ENCODE measurements around the gene GLYR1. TPM values are rescaled to one million over a fixed set of nuclear protein-coding genes. Genes with fewer than 3 reads are reported as not detected.

The GLYR1 gene
- total RNA-seq, 2 donors from 2014 or later = 57.4 to 60.8 TPM

DNA sequence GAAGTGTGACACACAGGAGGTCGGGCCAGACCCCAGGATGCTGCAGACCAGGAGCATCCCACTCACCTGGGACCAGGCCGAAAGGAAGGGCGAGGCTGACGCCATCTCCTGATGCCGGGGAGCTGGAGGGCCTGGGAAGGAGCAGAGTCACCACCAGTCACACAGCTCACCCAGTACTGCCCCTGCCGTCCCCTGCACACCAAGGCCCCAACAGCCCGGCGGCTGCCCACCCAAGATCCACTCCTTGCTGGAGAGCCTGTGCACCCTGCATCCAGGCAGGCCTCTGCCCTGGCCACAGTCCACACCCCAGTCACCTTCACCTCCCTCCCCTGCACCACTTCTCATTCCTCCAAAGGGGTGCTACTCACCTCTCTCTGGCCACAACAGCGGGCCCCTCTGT, 84.9 kb downstream of the GLYR1 start:
- Histone ChIP-seq H3K36me3 (peaks cover 12 to 24% of the 10 kb centered on the region in 2 donors), H3K27me3 (replicated peaks; ENCODE audit: insufficient read depth) (no peaks in the 10 kb centered on the region), H3K27ac (no peak overlapping the region), H3K4me3 (no peak overlapping the region), H3K9me3 (no peaks in the 10 kb centered on the region), H3K4me1 (replicated peaks) (peaks cover 10% of the 10 kb centered on the region)
- WGBS = 88% methylated on average over 6 of the region's 9 CpGs
- no peak for DNase-seq (ENCODE audit: low spot score)
- TF ChIP-seq, protein P1, sequence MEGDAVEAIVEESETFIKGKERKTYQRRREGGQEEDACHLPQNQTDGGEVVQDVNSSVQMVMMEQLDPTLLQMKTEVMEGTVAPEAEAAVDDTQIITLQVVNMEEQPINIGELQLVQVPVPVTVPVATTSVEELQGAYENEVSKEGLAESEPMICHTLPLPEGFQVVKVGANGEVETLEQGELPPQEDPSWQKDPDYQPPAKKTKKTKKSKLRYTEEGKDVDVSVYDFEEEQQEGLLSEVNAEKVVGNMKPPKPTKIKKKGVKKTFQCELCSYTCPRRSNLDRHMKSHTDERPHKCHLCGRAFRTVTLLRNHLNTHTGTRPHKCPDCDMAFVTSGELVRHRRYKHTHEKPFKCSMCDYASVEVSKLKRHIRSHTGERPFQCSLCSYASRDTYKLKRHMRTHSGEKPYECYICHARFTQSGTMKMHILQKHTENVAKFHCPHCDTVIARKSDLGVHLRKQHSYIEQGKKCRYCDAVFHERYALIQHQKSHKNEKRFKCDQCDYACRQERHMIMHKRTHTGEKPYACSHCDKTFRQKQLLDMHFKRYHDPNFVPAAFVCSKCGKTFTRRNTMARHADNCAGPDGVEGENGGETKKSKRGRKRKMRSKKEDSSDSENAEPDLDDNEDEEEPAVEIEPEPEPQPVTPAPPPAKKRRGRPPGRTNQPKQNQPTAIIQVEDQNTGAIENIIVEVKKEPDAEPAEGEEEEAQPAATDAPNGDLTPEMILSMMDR (IDR thresholded peaks at IDR 0.05) = no peak
- TF ChIP-seq POLR2AphosphoS5 (IDR thresholded peaks at IDR 0.05) (no peak), POLR2A (IDR thresholded peaks at IDR 0.05) (no peak)
- intact Hi-C loops (cut with DNase I) = no loop called here

DNA sequence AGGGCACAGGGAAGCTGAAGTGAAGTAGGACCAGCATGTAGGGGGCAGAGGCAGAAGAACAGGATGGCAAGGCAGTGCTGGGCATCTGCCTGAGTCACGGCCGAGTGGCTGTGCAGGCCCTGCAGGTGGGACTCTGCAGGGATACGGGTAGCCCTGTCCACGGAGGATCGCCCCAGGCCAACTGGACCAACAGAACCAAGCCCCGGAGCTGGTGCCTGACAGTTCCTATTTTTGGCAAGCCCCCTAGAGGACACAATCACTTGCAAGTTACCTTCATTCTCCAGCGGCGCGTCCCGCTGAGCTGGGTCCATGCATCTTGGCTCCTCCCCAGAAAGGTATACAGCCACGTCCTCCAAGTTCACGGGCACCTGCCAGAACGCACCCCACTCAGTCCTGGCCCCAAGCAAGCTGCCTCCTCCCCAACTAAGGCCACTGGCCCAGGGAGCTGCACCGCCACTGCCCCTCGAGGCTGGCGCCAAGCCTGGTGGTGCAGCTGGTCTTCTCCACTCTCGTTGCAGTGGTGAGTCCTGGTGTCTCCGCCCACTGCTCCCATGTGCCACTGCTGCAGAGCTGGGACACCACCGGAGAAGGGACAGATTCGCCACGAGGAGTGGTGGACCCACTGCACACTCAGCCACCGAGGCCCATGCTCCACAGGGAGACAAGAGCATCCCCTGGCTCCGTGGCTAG, 86.7 kb downstream of the GLYR1 start:
- no peak for TF ChIP-seq POLR2AphosphoS5 (IDR thresholded peaks at IDR 0.05)
- TF ChIP-seq, protein P1 (IDR thresholded peaks at IDR 0.05) = no peak
- no peaks in the 10 kb centered on the region for H3K9me3 ChIP-seq
- H3K4me1 ChIP-seq (replicated peaks) = peaks cover 2% of the 10 kb centered on the region
- no peak overlapping the region for H3K4me3 ChIP-seq
- H3K36me3 ChIP-seq = peaks cover 12 to 24% of the 10 kb centered on the region in 2 donors
- WGBS = 89% methylated on average over 22 of the region's 23 CpGs
- intact Hi-C loops (cut with DNase I) = no loop called here
- DNase-seq (ENCODE audit: low spot score) = no peak
- no peak overlapping the region for H3K27ac ChIP-seq
- H3K27me3 ChIP-seq (replicated peaks; ENCODE audit: insufficient read depth) = no peaks in the 10 kb centered on the region

DNA sequence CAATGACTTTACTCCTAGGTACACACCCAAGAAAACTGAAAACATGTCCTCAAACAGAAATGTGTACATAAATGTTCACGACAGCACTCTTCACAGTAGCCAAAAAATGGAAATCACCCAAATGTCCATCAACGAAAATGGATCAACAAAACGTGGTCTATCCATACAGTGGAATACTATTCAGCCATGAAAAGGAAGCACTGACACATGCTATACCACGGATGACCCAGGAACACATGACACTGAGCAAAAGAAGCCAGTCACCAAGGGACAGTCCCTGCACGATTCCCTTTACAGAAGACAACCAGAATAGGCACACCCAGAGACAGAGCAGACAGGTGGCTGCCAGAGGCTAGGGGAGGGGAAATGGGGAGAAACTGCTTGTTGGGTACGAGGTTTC, 91.4 kb downstream of the GLYR1 start:
- WGBS = 84% methylated on average over 6 of the region's 6 CpGs
- H3K4me1 ChIP-seq (replicated peaks) = no peaks in the 10 kb centered on the region
- no peak overlapping the region for H3K4me3 ChIP-seq
- TF ChIP-seq POLR2A (IDR thresholded peaks at IDR 0.05) (no peak), POLR2AphosphoS5 (IDR thresholded peaks at IDR 0.05) (peak; percentile 28)
- no peaks in the 10 kb centered on the region for H3K9me3 ChIP-seq
- peaks cover 17 to 27% of the 10 kb centered on the region in 2 donors for H3K36me3 ChIP-seq
- no peaks in the 10 kb centered on the region for H3K27me3 ChIP-seq (replicated peaks; ENCODE audit: insufficient read depth)
- H3K27ac ChIP-seq = no peak overlapping the region
- intact Hi-C loops (cut with DNase I) = no loop called here
- DNase-seq (ENCODE audit: low spot score) = no peak

DNA sequence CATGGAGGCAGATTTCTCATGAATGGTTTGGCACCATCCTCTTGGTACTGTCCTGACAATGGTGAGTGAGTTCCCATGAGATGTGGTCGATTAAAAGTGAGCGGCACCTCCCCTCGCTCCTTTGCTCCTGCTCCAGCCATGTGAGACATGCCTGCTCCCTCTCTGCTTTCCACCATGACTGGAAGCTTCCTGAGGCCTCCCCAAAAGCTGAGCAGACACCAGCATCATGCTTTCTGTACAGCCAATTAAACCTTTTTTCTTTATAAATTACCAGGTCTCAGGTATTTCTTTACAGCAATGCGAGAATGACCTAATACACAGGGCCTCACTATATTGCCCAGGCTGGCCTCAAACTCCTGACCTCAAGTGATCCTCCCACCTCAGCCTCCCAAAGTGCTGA, 92.2 kb downstream of the GLYR1 start:
- Histone ChIP-seq H3K4me3 (no peak overlapping the region), H3K27ac (no peak overlapping the region), H3K27me3 (replicated peaks; ENCODE audit: insufficient read depth) (no peaks in the 10 kb centered on the region), H3K4me1 (replicated peaks) (no peaks in the 10 kb centered on the region), H3K9me3 (no peaks in the 10 kb centered on the region), H3K36me3 (peaks cover 10 to 20% of the 10 kb centered on the region in 2 donors)
- TF ChIP-seq POLR2A (IDR thresholded peaks at IDR 0.05) (no peak), POLR2AphosphoS5 (IDR thresholded peaks at IDR 0.05) (no peak)
- TF ChIP-seq, protein P1 (IDR thresholded peaks at IDR 0.05) = no peak
- intact Hi-C loops (cut with DNase I) = no loop called here
- WGBS = over 99% methylated on average over 4 of the region's 4 CpGs
- DNase-seq (ENCODE audit: low spot score) = no peak

DNA sequence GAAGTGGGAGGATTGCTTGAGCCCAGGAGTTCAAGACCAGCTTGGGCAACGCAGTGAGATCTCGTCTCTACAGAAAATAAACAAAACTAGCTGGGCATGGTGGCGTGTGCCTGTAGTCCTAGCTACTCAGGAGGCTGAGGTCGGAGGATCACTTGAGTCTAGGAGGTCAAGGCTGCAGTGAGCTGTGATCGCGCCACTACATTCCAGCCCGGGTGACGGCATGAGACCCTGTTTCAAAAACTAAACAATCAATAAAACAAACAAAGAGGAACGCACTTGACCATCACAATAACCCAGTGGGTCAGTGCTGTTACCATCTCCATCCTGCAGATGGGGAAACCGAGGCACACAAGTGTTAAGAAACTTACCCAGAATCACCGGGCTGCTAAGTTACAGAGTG, 93.9 kb downstream of the GLYR1 start:
- 89% methylated on average over 11 of the region's 11 CpGs for WGBS
- H3K27ac ChIP-seq = no peak overlapping the region
- peaks cover 10 to 20% of the 10 kb centered on the region in 2 donors for H3K36me3 ChIP-seq
- DNase-seq (ENCODE audit: low spot score) = no peak
- no peaks in the 10 kb centered on the region for H3K4me1 ChIP-seq (replicated peaks)
- intact Hi-C loops (cut with DNase I) = no loop called here
- no peaks in the 10 kb centered on the region for H3K27me3 ChIP-seq (replicated peaks; ENCODE audit: insufficient read depth)
- TF ChIP-seq, protein P1 (IDR thresholded peaks at IDR 0.05) = no peak
- no peak for TF ChIP-seq POLR2AphosphoS5 (IDR thresholded peaks at IDR 0.05)
- H3K4me3 ChIP-seq = no peak overlapping the region
- no peaks in the 10 kb centered on the region for H3K9me3 ChIP-seq

Small RNA genes within 50 kb of the gene (small RNA-seq; reads per million reads assigned to genes)
- 0 reads per million in 2 donors for gene RF00017

Other genes starting within 250 kb of the GLYR1 start
- 10 to 100 TPM; 14.5 to 22.1 TPM for gene UBALD1, start 232.4 kb downstream of the GLYR1 start, total RNA-seq
- 100 to 1,000 TPM in 1 of 2 donors, 10 to 100 TPM in 1; 59.6 to 101 TPM for gene MGRN1, start 222.5 kb downstream of the GLYR1 start, total RNA-seq
- gene NUDT16L1, start 153.7 kb downstream of the GLYR1 start, total RNA-seq = 10 to 100 TPM; 57.4 to 75.3 TPM
- gene ANKS3, start 113.0 kb downstream of the GLYR1 start, total RNA-seq = 10 to 100 TPM; 19.1 to 42.9 TPM
- gene DNAAF8, start 112.8 kb downstream of the GLYR1 start, total RNA-seq = 10 to 100 TPM in 1 of 2 donors, 1 to 10 TPM in 1; 7.1 to 21.9 TPM
- gene ZNF500, start 80.1 kb downstream of the GLYR1 start, total RNA-seq = 10 to 100 TPM; 29.2 to 33.8 TPM
- 10 to 100 TPM in 1 of 2 donors, not detected in 1; 10.8 TPM for gene SEPTIN12, start 58.9 kb downstream of the GLYR1 start, total RNA-seq
- gene SMIM22, start 51.9 kb downstream of the GLYR1 start, total RNA-seq = 10 to 100 TPM in 1 of 2 donors, 1 to 10 TPM in 1; 5.6 to 29.0 TPM
- gene ROGDI, start 44.7 kb downstream of the GLYR1 start, total RNA-seq = 10 to 100 TPM; 37.5 to 46.9 TPM
- 10 to 100 TPM; 28.2 to 56.9 TPM for gene UBN1, start 193 bp upstream of the GLYR1 start, total RNA-seq
- 10 to 100 TPM; 39.4 to 64.3 TPM for gene PPL, start 89.9 kb upstream of the GLYR1 start, total RNA-seq
- gene SEC14L5, start 111.0 kb upstream of the GLYR1 start, total RNA-seq = under 1 TPM; 0.74 to 0.77 TPM
- gene NAGPA, start 186.6 kb upstream of the GLYR1 start, total RNA-seq = 10 to 100 TPM; 29.1 to 32.3 TPM
- gene C16orf89, start 218.7 kb upstream of the GLYR1 start, total RNA-seq = 10 to 100 TPM in 1 of 2 donors, 1 to 10 TPM in 1; 6.6 to 29.4 TPM
- gene ALG1, start 224.6 kb upstream of the GLYR1 start, total RNA-seq = 10 to 100 TPM; 35.1 to 37.7 TPM